ENCODE measurements around the gene GRID1.

DNA sequence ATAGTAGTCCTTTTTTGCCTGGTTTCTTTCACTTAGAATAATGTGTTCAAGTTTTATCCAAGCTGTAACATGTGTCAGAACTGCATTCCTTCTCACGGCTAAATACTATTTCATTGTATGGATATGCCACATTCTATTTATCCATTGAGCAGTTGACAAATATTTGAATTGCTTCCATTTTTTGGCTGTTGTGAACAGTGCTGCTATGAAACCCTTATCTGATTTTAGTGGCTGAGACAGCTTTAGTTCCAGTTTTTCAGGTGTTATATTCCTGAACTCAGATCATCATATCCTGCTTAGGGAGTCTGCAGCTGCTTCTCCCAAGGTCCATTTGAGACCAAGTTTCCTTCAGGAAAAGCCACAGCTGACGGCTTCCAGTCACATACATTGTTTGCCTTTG lies 339.2 kb downstream of the GRID1 start:
- TF ChIP-seq, protein P1, sequence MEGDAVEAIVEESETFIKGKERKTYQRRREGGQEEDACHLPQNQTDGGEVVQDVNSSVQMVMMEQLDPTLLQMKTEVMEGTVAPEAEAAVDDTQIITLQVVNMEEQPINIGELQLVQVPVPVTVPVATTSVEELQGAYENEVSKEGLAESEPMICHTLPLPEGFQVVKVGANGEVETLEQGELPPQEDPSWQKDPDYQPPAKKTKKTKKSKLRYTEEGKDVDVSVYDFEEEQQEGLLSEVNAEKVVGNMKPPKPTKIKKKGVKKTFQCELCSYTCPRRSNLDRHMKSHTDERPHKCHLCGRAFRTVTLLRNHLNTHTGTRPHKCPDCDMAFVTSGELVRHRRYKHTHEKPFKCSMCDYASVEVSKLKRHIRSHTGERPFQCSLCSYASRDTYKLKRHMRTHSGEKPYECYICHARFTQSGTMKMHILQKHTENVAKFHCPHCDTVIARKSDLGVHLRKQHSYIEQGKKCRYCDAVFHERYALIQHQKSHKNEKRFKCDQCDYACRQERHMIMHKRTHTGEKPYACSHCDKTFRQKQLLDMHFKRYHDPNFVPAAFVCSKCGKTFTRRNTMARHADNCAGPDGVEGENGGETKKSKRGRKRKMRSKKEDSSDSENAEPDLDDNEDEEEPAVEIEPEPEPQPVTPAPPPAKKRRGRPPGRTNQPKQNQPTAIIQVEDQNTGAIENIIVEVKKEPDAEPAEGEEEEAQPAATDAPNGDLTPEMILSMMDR (IDR thresholded peaks at IDR 0.05): no peak
- TF ChIP-seq POLR2A (IDR thresholded peaks at IDR 0.05): no peak
